Measurements from ENCODE around the gene SYT2.

The SYT2 gene

GRCh38 chr1:202711949-202712635 is 1.8 kb upstream of the SYT2 start:
- TF ChIP-seq ZFX (IDR thresholded peaks at IDR 0.05; ENCODE audit: borderline replicate concordance), result no peak
- TF ChIP-seq, protein P1, sequence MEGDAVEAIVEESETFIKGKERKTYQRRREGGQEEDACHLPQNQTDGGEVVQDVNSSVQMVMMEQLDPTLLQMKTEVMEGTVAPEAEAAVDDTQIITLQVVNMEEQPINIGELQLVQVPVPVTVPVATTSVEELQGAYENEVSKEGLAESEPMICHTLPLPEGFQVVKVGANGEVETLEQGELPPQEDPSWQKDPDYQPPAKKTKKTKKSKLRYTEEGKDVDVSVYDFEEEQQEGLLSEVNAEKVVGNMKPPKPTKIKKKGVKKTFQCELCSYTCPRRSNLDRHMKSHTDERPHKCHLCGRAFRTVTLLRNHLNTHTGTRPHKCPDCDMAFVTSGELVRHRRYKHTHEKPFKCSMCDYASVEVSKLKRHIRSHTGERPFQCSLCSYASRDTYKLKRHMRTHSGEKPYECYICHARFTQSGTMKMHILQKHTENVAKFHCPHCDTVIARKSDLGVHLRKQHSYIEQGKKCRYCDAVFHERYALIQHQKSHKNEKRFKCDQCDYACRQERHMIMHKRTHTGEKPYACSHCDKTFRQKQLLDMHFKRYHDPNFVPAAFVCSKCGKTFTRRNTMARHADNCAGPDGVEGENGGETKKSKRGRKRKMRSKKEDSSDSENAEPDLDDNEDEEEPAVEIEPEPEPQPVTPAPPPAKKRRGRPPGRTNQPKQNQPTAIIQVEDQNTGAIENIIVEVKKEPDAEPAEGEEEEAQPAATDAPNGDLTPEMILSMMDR (IDR thresholded peaks at IDR 0.05), result no peak
- H3K27ac ChIP-seq, result no peak overlapping the region

DNA sequence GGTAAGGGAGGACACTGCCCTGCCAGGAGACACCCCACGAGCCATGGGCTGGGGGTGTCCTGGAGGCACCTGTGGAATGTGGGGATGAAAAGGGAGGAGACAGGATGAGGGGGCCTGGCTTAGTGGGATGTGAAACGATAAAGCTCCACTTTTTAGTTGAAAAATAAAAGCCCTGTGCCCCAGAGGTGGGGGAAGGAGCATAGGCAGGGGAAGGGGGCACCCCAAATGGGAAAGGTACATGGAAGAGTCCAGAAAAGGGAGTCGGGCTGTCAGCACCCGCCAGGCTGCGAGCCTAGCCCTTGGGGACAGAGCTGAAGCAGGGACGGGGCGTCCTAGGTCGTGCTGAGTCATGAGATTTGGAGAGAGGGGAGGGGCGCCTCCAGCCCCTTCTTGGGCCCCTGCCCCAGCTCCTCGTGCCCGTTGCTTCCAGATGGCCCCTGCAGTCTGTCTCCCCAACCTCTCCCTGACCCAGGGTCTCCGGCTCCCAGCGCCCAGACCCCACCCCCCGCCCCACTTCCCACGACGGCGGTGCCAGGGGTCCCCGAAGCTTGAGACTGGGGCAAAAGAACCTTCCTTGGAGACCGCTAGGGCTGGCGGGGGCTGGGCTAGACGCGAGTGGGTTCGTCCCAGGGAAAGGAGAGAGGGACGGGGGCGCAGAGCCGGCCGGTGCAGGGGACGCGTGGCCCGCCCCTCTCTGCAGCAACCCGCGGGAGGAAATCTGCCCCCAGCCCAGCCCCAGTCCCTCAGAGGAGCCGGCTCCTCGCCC is 795 bp downstream of the SYT2 start:
- TF ChIP-seq ZFX (IDR thresholded peaks at IDR 0.05; ENCODE audit: borderline replicate concordance), result no peak
- TF ChIP-seq, protein P1 (IDR thresholded peaks at IDR 0.05), result no peak
- no peak overlapping the region for H3K27ac ChIP-seq

DNA sequence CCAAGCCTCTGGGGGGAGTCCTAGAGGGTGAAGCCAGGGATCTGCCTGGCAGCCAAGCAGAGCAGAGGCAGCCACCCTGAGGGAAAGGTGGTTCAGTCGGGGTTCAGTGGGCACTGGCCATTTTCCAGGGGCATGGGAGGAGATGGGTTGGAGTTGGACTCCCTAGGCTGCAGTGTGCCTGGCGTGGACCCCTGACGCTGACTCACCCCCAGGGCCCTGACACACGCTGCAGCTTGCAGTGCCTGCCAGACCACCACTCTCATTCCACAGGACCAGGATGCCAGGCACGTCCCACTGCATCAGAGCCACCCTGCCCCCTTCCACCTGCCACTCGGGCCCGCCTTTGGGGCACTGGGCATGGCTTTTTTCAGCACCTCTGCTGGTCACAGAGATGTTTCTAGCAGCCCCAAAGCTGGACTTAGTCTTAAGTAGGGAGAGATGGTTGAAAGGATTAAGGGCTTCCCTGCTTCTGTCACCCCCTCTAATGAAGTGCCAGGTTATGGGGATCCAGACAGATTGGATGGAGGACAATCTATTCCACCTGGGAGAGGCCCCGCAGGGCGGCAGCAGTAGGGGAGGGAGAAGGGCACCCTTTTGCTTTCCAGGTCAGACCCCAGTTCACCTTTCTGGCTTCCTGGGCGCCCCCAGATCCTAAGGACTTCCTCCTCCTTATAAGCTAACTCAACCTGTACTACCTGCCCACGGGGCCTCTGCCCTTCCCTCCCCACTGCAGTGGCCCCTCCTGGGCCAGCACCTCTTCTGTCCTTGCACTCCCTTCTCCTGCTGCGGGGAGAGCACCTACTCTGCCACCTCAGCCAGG is 1.6 kb downstream of the SYT2 start:
- H3K27ac ChIP-seq, result no peak overlapping the region
- TF ChIP-seq ZFX (IDR thresholded peaks at IDR 0.05; ENCODE audit: borderline replicate concordance), result no peak
- TF ChIP-seq, protein P1 (IDR thresholded peaks at IDR 0.05), result no peak

GRCh38 chr1:202706851-202707250 is 3.4 kb downstream of the SYT2 start:
- H3K27ac ChIP-seq, result no peak overlapping the region
- no peak for TF ChIP-seq ZFX (IDR thresholded peaks at IDR 0.05; ENCODE audit: borderline replicate concordance)
- TF ChIP-seq, protein P1 (IDR thresholded peaks at IDR 0.05), result no peak

DNA sequence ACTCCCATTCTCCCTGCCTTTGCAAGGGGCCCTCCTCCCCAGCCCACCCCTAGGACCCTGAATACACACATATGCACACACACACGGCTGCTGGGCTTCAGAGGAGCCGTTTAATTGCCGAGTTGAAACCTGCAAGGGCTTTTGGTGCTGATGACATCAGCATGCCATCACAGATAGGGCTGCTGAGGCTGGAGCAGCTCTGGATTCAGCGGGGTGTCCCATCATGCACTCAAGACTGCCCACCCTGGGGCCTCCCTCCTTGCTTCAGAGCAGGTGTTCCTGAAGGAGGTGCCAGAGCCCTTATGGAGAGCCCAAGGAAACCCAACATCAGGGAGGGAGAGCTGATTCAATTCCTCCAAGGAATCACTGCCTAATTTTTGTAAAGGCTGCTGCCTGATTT is 5.7 kb downstream of the SYT2 start:
- TF ChIP-seq, protein P1 (IDR thresholded peaks at IDR 0.05), result no peak
- no peak for TF ChIP-seq ZFX (IDR thresholded peaks at IDR 0.05; ENCODE audit: borderline replicate concordance)
- no peak overlapping the region for H3K27ac ChIP-seq

DNA sequence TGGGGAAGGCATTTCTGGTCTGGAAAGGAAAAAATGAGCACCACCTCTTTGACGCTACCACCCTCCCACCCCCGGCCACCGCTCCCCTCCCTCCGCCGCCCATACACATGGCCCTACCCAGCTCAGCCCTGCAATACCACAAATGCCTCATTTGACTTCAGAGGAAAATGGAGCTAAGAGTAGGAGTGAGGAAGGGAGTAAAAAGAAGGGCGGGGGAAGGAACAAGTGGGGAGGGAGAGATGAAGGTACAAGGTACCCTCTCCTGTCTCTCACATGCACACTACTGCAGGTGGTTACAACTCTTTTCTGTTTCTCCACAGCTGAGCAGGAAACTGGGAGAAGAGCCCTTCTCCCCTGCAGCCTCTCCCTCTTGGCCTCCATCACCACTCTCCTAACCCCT is 7.1 kb downstream of the SYT2 start:
- H3K27ac ChIP-seq, result no peak overlapping the region
- no peak for TF ChIP-seq ZFX (IDR thresholded peaks at IDR 0.05; ENCODE audit: borderline replicate concordance)
- TF ChIP-seq, protein P1 (IDR thresholded peaks at IDR 0.05), result no peak
